Left forelimb (tissue), 1 donor: ENCODE data around the gene MKKS.
"Not testable (repeated sequence)": the region's sequence is repeated elsewhere in the genome, so short reads cannot be mapped to it uniquely, and the experiment has no call there.

ENCODE experiments used
- DNase-seq: peaks from one replicate; pipeline ENCODE4 v3.0.0-alpha.2; 2018; ENCODE audit warnings: low spot score

Gene MKKS

GRCh38 chr20:10412591-10413408, 21.2 kb downstream of the MKKS start:
- no peak for DNase-seq

GRCh38 chr20:10411673-10412072, 22.3 kb downstream of the MKKS start:
- DNase-seq = no peak

- no peak for DNase-seq
Measured at GRCh38 chr20:10408108-10408813, 25.8 kb downstream of the MKKS start.

- DNase-seq = no peak
Measured at GRCh38 chr20:10404959-10405530, 29.0 kb downstream of the MKKS start.

- DNase-seq = no peak
Measured at GRCh38 chr20:10404023-10404628, 29.9 kb downstream of the MKKS start.

- no peak for DNase-seq
Measured at GRCh38 chr20:10402938-10403608, 30.9 kb downstream of the MKKS start.

- no peak for DNase-seq
Measured at GRCh38 chr20:10398834-10399369, 35.1 kb downstream of the MKKS start.

- not testable (repeated sequence) for DNase-seq
Measured at GRCh38 chr20:10394752-10395151, 39.3 kb downstream of the MKKS start.

GRCh38 chr20:10390709-10391108, 43.3 kb downstream of the MKKS start:
- no peak for DNase-seq

GRCh38 chr20:10388597-10388996, 45.4 kb downstream of the MKKS start:
- no peak for DNase-seq

- DNase-seq = no peak
Measured at GRCh38 chr20:10387686-10388085, 46.3 kb downstream of the MKKS start.

- no peak for DNase-seq
Measured at GRCh38 chr20:10385850-10386544, 48.0 kb downstream of the MKKS start.

- DNase-seq = no peak
Measured at GRCh38 chr20:10381477-10381876, 52.5 kb downstream of the MKKS start.

- DNase-seq = no peak
Measured at GRCh38 chr20:10379761-10380160, 54.3 kb downstream of the MKKS start.

- DNase-seq = no peak
Measured at GRCh38 chr20:10376270-10377075, 57.5 kb downstream of the MKKS start.

GRCh38 chr20:10375191-10375590, 58.8 kb downstream of the MKKS start:
- no peak for DNase-seq

GRCh38 chr20:10374036-10374435, 60.0 kb downstream of the MKKS start:
- no peak for DNase-seq

- no peak for DNase-seq
Measured at GRCh38 chr20:10371467-10371866, 62.6 kb downstream of the MKKS start.

GRCh38 chr20:10370091-10370887, 63.7 kb downstream of the MKKS start:
- no peak for DNase-seq

GRCh38 chr20:10369723-10370090, 64.3 kb downstream of the MKKS start:
- no peak for DNase-seq
